Osteocyte (in vitro differentiated cells): ENCODE measurements around the gene MMAB. TPM values are rescaled to one million over a fixed set of nuclear protein-coding genes. Genes with fewer than 3 reads are reported as not detected.
A peak's percentile ranks its signal among the peaks of the same experiment; 100 is the strongest.

ENCODE experiments used
- DNase-seq: peaks from one replicate; pipeline ENCODE4 v3.0.0; 2021; ENCODE audit warnings: mixed read lengths; ENCODE audit not compliant: unreplicated experiment; ENCODE audit errors: extremely low spot score
- H3K27ac Mint-ChIP-seq: one replicate; pipeline ENCODE4 v1.8.0; 2021; ENCODE audit warnings: mild to moderate bottlenecking, mixed read lengths; ENCODE audit not compliant: unreplicated experiment
- H3K27me3 Mint-ChIP-seq: one replicate; pipeline ENCODE4 v1.8.0; 2021; ENCODE audit warnings: mixed read lengths; ENCODE audit not compliant: unreplicated experiment
- H3K36me3 Mint-ChIP-seq: one replicate; pipeline ENCODE4 v1.8.0; 2021; ENCODE audit warnings: mixed read lengths; ENCODE audit not compliant: unreplicated experiment
- H3K4me1 Mint-ChIP-seq: one replicate; pipeline ENCODE4 v1.8.0; 2021; ENCODE audit warnings: mixed read lengths; ENCODE audit not compliant: unreplicated experiment
- H3K4me3 Mint-ChIP-seq: one replicate; pipeline ENCODE4 v1.8.0; 2021; ENCODE audit warnings: mild to moderate bottlenecking, moderate library complexity, mixed read lengths; ENCODE audit not compliant: unreplicated experiment
- H3K9me3 Mint-ChIP-seq: one replicate; pipeline ENCODE4 v1.8.0; 2021; ENCODE audit warnings: mixed read lengths; ENCODE audit not compliant: unreplicated experiment
- CTCF ChIP-seq: fragments of 200-600 bp; sonication (generic); IDR thresholded peaks from 2 replicates; pipeline ENCODE4 v1.5.0; 2021; ENCODE audit warnings: antibody characterized with exemption, mild to moderate bottlenecking, moderate library complexity
- total RNA-seq: library from RNA; stranded (reverse); gene quantifications from 2 replicates; pipeline ENCODE4 v1.2.1, GENCODE V29; 2021

Gene MMAB
- total RNA-seq, 1 donor from 2014 or later, result 20.6 TPM

GRCh38 chr12:109575683-109576082 lies 2.4 kb upstream of the MMAB start:
- Mint-ChIP-seq H3K27ac (no peak overlapping the region), H3K36me3 (peaks cover 7% of the 10 kb centered on the region), H3K9me3 (no peaks in the 10 kb centered on the region), H3K27me3 (no peaks in the 10 kb centered on the region), H3K4me3 (no peak overlapping the region), H3K4me1 (peaks cover 19% of the 10 kb centered on the region)
- no peak for TF ChIP-seq CTCF
- no peak for DNase-seq

- H3K36me3 Mint-ChIP-seq, result peaks cover 4% of the 10 kb centered on the region
- no peak for TF ChIP-seq CTCF
- H3K27ac Mint-ChIP-seq, result peak overlapping the region; percentile 92
- no peaks in the 10 kb centered on the region for H3K9me3 Mint-ChIP-seq
- H3K4me3 Mint-ChIP-seq, result peak overlapping the region; percentile 85
- no peaks in the 10 kb centered on the region for H3K27me3 Mint-ChIP-seq
- DNase-seq, result no peak
- H3K4me1 Mint-ChIP-seq, result peaks cover 19% of the 10 kb centered on the region
Observed at GRCh38 chr12:109573914-109574244, 575 bp upstream of the MMAB start.

GRCh38 chr12:109572506-109572845 lies 828 bp downstream of the MMAB start:
- no peaks in the 10 kb centered on the region for H3K27me3 Mint-ChIP-seq
- H3K9me3 Mint-ChIP-seq, result no peaks in the 10 kb centered on the region
- no peak for TF ChIP-seq CTCF
- H3K36me3 Mint-ChIP-seq, result peaks cover 4% of the 10 kb centered on the region
- DNase-seq, result no peak
- peaks cover 19% of the 10 kb centered on the region for H3K4me1 Mint-ChIP-seq
- peak overlapping the region; percentile 85 for H3K4me3 Mint-ChIP-seq
- peak overlapping the region; percentile 92 for H3K27ac Mint-ChIP-seq

- peaks cover 3% of the 10 kb centered on the region for H3K36me3 Mint-ChIP-seq
- H3K9me3 Mint-ChIP-seq, result no peaks in the 10 kb centered on the region
- no peak overlapping the region for H3K4me3 Mint-ChIP-seq
- DNase-seq, result no peak
- H3K27ac Mint-ChIP-seq, result no peak overlapping the region
- H3K27me3 Mint-ChIP-seq, result no peaks in the 10 kb centered on the region
- TF ChIP-seq CTCF, result no peak
- H3K4me1 Mint-ChIP-seq, result peaks cover 19% of the 10 kb centered on the region
Observed at GRCh38 chr12:109571773-109572505, 1.4 kb downstream of the MMAB start.

- Mint-ChIP-seq H3K27me3 (no peaks in the 10 kb centered on the region), H3K4me3 (no peak overlapping the region), H3K36me3 (peaks cover 1% of the 10 kb centered on the region), H3K27ac (no peak overlapping the region), H3K4me1 (peaks cover 8% of the 10 kb centered on the region), H3K9me3 (no peaks in the 10 kb centered on the region)
- DNase-seq, result no peak
- no peak for TF ChIP-seq CTCF
Observed at GRCh38 chr12:109568486-109568885, 4.8 kb downstream of the MMAB start.
